ENCODE data around the gene LAMA5. TPM values are rescaled to one million over a fixed set of nuclear protein-coding genes. Genes with fewer than 3 reads are reported as not detected.

Gene LAMA5
- total and polyA plus RNA-seq, 4 donors = 116 to 315 (median 244) TPM

DNA sequence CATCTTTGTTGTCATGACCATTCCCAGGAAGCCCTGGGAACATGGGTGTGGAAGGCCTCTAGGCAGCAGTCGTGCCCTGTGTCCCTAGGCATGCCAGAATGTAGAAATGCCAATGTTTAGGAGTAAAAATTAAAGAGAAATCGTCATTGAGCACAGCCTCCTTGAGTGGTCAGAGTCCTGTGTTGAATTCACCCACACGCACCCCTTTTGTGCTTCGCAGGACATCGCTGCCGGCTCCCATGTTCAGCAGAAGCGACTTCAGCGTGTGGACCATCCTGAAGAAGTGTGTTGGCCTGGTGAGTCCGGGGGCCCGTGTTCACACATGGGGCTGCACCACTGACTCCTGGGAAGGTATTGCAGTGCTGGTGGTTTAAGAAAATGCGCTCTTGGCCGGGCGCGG lies 103.7 kb downstream of the LAMA5 start:
- no peak overlapping the region for H3K9ac ChIP-seq (ENCODE audit: insufficient read depth in 1 of 2, low read length in 2 of 2)
- DNase-seq = no peak
- peaks cover 0 to 4% (median 0%) of the 10 kb centered on the region in 4 donors for H3K9me3 ChIP-seq (ENCODE audit: control insufficient read depth in 4 of 4, insufficient read depth in 3 of 4, low read length in 3 of 4)
- peaks cover 0 to 2% (median 0%) of the 10 kb centered on the region in 5 donors for H3K4me1 ChIP-seq (ENCODE audit: control insufficient read depth in 5 of 5, insufficient read depth in 5 of 5, low read length in 5 of 5)
- peaks cover 10 to 57% (median 25%) of the 10 kb centered on the region in 4 donors for H3K36me3 ChIP-seq (ENCODE audit: control insufficient read depth in 4 of 4, insufficient read depth in 4 of 4, low read length in 4 of 4)
- no peak overlapping the region for H3K4me3 ChIP-seq
- 94 to 97% methylated on average over 14 of the region's 14 CpGs for WGBS, 2 donors
- no peak for ATAC-seq (ENCODE audit: insufficient read depth, low FRiP score)
- no peak for TF ChIP-seq CTCF (IDR thresholded peaks at IDR 0.05; ENCODE audit: control extremely low read depth, extremely low read depth)
- no peak overlapping the region for H3K27ac ChIP-seq (ENCODE audit: low read depth in 1 of 2, low read length in 1 of 2)
- no peaks in the 10 kb centered on the region for H3K27me3 ChIP-seq (ENCODE audit: control insufficient read depth in 3 of 3, insufficient read depth in 3 of 3, low read length in 2 of 3)

DNA sequence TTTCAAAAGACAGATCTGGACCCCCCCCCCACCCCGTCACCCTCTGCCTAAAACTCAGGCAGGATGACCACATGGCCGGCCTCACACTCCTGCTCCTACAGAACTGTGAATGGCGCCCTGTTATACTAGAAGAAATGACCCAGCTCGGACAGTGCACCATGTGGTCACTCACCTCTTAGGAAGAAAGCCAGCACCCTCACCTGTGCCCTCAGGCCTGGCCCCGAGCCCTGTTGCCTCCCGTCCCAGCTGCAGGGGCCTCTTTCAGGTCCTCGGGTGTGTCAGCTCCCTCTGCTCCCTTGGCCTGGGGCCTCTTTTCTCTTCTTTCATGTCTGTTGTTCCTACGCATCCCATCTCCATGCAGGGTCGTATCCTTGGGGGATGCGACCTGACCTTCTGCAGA lies 105.0 kb downstream of the LAMA5 start:
- no peak overlapping the region for H3K9ac ChIP-seq (ENCODE audit: insufficient read depth in 1 of 2, low read length in 2 of 2)
- no peak overlapping the region for H3K4me3 ChIP-seq
- H3K4me1 ChIP-seq (ENCODE audit: control insufficient read depth in 5 of 5, insufficient read depth in 5 of 5, low read length in 5 of 5) = peaks cover 0 to 2% (median 0%) of the 10 kb centered on the region in 5 donors
- DNase-seq (no peak), ATAC-seq (ENCODE audit: insufficient read depth, low FRiP score) (no peak)
- no peak for TF ChIP-seq CTCF (IDR thresholded peaks at IDR 0.05; ENCODE audit: control extremely low read depth, extremely low read depth)
- H3K36me3 ChIP-seq (ENCODE audit: control insufficient read depth in 4 of 4, insufficient read depth in 4 of 4, low read length in 4 of 4) = peaks cover 10 to 56% (median 25%) of the 10 kb centered on the region in 4 donors
- H3K9me3 ChIP-seq (ENCODE audit: control insufficient read depth in 4 of 4, insufficient read depth in 3 of 4, low read length in 3 of 4) = peaks cover 0 to 4% (median 0%) of the 10 kb centered on the region in 4 donors
- H3K27ac ChIP-seq (ENCODE audit: low read depth in 1 of 2, low read length in 1 of 2) = no peak overlapping the region
- WGBS, 2 donors = 96 to 97% methylated on average over 10 of the region's 10 CpGs
- H3K27me3 ChIP-seq (ENCODE audit: control insufficient read depth in 3 of 3, insufficient read depth in 3 of 3, low read length in 2 of 3) = no peaks in the 10 kb centered on the region

- Histone ChIP-seq H3K27ac (ENCODE audit: low read depth in 1 of 2, low read length in 1 of 2) (no peak overlapping the region), H3K36me3 (ENCODE audit: control insufficient read depth in 4 of 4, insufficient read depth in 4 of 4, low read length in 4 of 4) (peaks cover 7 to 53% (median 10%) of the 10 kb centered on the region in 4 donors), H3K9me3 (ENCODE audit: control insufficient read depth in 4 of 4, insufficient read depth in 3 of 4, low read length in 3 of 4) (no peaks in the 10 kb centered on the region), H3K4me3 (no peak overlapping the region), H3K9ac (ENCODE audit: insufficient read depth in 1 of 2, low read length in 2 of 2) (no peak overlapping the region), H3K4me1 (ENCODE audit: control insufficient read depth in 5 of 5, insufficient read depth in 5 of 5, low read length in 5 of 5) (no peaks in the 10 kb centered on the region), H3K27me3 (ENCODE audit: control insufficient read depth in 3 of 3, insufficient read depth in 3 of 3, low read length in 2 of 3) (no peaks in the 10 kb centered on the region)
- 95 to 97% methylated on average over 8 of the region's 8 CpGs for WGBS, 2 donors
- DNase-seq (no peak), ATAC-seq (ENCODE audit: insufficient read depth, low FRiP score) (no peak)
- TF ChIP-seq CTCF (IDR thresholded peaks at IDR 0.05; ENCODE audit: control extremely low read depth, extremely low read depth) = no peak
These were observed 107.9 kb downstream of the LAMA5 start for GRCh38 chr20:62259294-62259565.

Other genes starting within 250 kb of the LAMA5 start
- 10 to 100 TPM; 31.7 to 41.7 TPM for gene LSM14B, start 244.8 kb downstream of the LAMA5 start, total RNA-seq
- 10 to 100 TPM; 16.4 to 24.0 TPM for gene LSM14B, start 244.8 kb downstream of the LAMA5 start, polyA plus RNA-seq
- gene PSMA7, start 223.9 kb downstream of the LAMA5 start, total RNA-seq = 100 to 1,000 TPM; 100 to 289 TPM
- 100 to 1,000 TPM; 226 to 478 TPM for gene PSMA7, start 223.9 kb downstream of the LAMA5 start, polyA plus RNA-seq
- 10 to 100 TPM; 15.1 to 24.1 TPM for gene SS18L1, start 223.5 kb downstream of the LAMA5 start, total RNA-seq
- 10 to 100 TPM in 1 of 2 donors, 1 to 10 TPM in 1; 7.2 to 14.6 TPM for gene SS18L1, start 223.5 kb downstream of the LAMA5 start, polyA plus RNA-seq
- 10 to 100 TPM; 18.3 to 35.5 TPM for gene MTG2, start 184.3 kb downstream of the LAMA5 start, total RNA-seq
- 10 to 100 TPM; 23.4 to 33.7 TPM for gene MTG2, start 184.3 kb downstream of the LAMA5 start, polyA plus RNA-seq
- not detected for gene HRH3, start 147.0 kb downstream of the LAMA5 start, total RNA-seq
- not detected for gene HRH3, start 147.0 kb downstream of the LAMA5 start, polyA plus RNA-seq
- gene OSBPL2, start 128.8 kb downstream of the LAMA5 start, total RNA-seq = 10 to 100 TPM; 36.4 to 48.0 TPM
- 10 to 100 TPM; 13.2 to 19.1 TPM for gene OSBPL2, start 128.8 kb downstream of the LAMA5 start, polyA plus RNA-seq
- gene ADRM1, start 64.3 kb downstream of the LAMA5 start, total RNA-seq = 100 to 1,000 TPM in 1 of 2 donors, 10 to 100 TPM in 1; 43.1 to 104 TPM
- gene ADRM1, start 64.3 kb downstream of the LAMA5 start, polyA plus RNA-seq = 100 to 1,000 TPM; 108 to 140 TPM
- 1,000 to 10,000 TPM in 1 of 2 donors, 100 to 1,000 TPM in 1; 222 to 1,251 TPM for gene RPS21, start 19.8 kb upstream of the LAMA5 start, total RNA-seq
- gene RPS21, start 19.8 kb upstream of the LAMA5 start, polyA plus RNA-seq = 1,000 to 10,000 TPM; 4,051 to 4,827 TPM
- gene CABLES2, start 40.0 kb upstream of the LAMA5 start, total RNA-seq = 1 to 10 TPM; 3.5 to 4.4 TPM
- gene CABLES2, start 40.0 kb upstream of the LAMA5 start, polyA plus RNA-seq = 1 to 10 TPM; 1.9 to 3.7 TPM
- 1 to 10 TPM; 1.0 to 1.3 TPM for gene RBBP8NL, start 60.2 kb upstream of the LAMA5 start, total RNA-seq
- 1 to 10 TPM in 1 of 2 donors, under 1 TPM in 1; 0.21 to 1.2 TPM for gene RBBP8NL, start 60.2 kb upstream of the LAMA5 start, polyA plus RNA-seq
- 10 to 100 TPM in 1 of 2 donors, 1 to 10 TPM in 1; 1.4 to 15.2 TPM for gene GATA5, start 108.7 kb upstream of the LAMA5 start, total RNA-seq
- gene GATA5, start 108.7 kb upstream of the LAMA5 start, polyA plus RNA-seq = 1 to 10 TPM in 1 of 2 donors, under 1 TPM in 1; 0.49 to 1.2 TPM